HT1080 (cell line): ENCODE results near the gene LRP1B. TPM values are rescaled to one million over a fixed set of nuclear protein-coding genes. Genes with fewer than 3 reads are reported as not detected.

ENCODE experiments used
- DNase-seq: peaks from one replicate; pipeline ENCODE4 v3.0.0-alpha.2; 2015; ENCODE audit warnings: low read depth
- total RNA-seq: library from RNA; depleted of rRNA; stranded (reverse); fragments of >200 nt; shearing (Covaris generic); gene quantifications from 2 replicates; pipeline ENCODE4 v1.2.3, GENCODE V29; 2014

Gene LRP1B
- total RNA-seq, 1 experiment from 2014 or later, result 0.05 TPM

- DNase-seq, result no peak
These were observed 608.1 kb downstream of the LRP1B start for GRCh38 chr2:141522702-141523101.

- no peak for DNase-seq
These were observed 608.8 kb downstream of the LRP1B start for GRCh38 chr2:141522048-141522447.

DNA sequence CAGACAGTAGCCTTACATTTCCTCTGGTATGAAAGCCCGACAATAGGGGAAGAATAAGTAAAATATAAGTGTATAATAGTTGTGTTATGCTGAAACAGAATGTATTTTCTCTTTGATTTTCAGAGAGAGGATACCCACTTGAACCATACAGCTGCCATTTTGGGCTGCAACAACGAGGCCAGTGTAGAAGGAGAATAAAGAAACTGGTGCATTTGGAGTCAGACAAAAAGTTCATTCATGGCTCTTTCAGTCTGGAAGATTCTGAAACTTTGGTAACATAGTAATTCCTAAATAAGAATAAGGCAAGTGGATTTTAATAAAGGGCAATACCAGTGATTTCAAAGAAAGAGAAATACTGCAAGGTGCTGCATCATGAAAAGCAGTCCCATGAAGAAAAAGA, 610.9 kb downstream of the LRP1B start:
- no peak for DNase-seq

- no peak for DNase-seq
These were observed 612.9 kb downstream of the LRP1B start for GRCh38 chr2:141517852-141518421.

DNA sequence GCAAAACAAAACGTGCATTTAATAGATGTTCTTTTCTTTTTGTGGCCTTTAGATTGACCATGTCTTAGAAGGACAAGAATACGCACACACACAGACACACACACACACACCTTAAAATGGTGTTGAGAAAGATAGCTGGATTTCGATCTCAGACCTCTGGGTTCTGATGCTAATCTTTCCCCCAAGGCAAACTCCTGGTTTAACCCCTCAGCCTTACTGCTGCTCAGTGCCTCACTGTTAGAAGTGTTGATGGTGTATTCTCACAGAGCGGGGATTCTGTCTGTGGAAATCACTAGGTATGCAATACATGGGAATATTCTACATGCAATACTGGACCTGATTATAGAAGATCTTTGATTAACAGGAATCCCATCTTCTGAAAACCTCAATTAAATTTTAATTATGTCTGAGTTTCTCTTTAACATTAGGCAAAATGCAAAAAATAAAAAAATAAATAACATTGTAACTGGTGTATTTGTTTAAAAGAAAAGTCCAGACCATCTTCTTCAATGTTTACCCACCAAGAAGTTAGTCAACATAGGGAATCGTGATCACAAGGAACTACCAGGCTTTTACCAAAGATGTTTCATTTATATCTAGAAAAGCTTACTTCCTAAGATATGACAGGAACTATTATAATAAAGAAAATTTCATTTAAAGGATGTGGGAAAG, 613.5 kb downstream of the LRP1B start:
- DNase-seq, result no peak

- no peak for DNase-seq
These were observed 614.9 kb downstream of the LRP1B start for GRCh38 chr2:141515931-141516330.

- no peak for DNase-seq
These were observed 617.0 kb downstream of the LRP1B start for GRCh38 chr2:141513853-141514252.

- no peak for DNase-seq
These were observed 621.8 kb downstream of the LRP1B start for GRCh38 chr2:141508806-141509595.

DNA sequence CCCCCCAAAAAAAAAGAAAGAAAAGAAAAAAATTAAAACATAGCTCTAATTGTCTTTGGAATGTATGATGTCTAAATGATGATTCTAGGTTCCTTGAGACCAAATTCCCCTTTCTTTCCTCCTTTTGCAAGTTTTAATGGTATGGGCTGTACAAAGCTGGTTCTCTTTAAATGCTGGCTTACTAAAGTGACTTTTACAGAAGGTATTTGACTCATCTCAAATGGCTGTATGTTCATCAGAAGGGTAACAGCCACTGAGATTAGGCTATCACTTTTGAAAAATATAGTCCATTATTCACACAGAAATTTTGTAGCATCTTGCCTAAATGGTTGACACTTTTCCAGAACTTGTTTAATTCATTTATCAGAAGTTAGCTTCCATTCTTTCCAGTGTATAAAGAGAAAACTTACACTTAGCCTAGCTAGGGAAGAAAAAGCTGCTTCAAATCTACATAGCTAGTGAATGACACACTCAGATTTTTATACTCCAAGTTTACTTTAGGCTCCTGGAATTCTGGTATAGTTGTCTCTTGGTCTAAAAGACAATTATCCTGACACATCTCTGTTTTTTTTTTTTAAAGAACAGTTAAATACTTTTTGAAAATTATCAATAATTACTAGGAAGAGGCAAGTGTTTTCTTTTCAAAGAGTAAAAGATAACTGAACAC, 622.6 kb downstream of the LRP1B start:
- DNase-seq, result no peak

DNA sequence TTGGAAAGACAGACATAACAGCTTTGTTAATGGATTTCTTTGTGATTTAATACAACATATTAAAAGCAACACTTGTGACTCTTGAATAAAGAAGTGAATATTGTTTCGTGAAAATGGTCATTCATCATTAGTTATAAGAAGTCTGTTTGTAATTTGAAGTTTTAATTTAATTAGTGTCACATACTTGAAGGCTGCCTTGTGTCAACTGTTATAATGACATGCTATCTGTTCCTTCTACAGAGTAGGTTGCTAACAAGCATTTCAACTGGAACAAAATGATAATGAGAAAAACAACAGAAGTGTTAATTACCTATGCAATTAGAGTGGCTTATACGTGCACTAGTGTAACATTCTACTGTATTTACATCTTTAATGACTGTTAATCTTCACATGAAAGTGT, 624.7 kb downstream of the LRP1B start:
- DNase-seq, result no peak

- no peak for DNase-seq
These were observed 629.1 kb downstream of the LRP1B start for GRCh38 chr2:141501752-141502151.

DNA sequence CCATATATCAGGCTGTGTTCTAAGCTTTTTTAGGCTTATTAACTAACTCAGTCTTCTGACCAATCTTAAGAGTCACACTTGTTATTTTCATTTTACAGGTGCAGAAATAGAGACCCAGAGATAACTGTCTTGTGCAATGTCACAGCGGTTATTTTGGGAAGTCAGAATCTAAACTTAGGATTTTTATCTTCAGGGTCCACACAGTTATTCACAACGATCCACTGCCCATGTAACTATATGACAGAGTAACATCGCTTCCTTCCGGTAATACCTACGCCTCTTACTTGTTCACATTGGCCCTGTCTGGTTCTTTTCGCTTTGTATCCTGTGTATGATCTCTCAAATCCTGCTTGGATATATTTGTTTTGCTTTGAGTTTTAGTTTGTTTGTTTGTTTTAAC, 631.7 kb downstream of the LRP1B start:
- no peak for DNase-seq

- no peak for DNase-seq
These were observed 632.3 kb downstream of the LRP1B start for GRCh38 chr2:141498561-141498960.

GRCh38 chr2:141497272-141497671, 633.5 kb downstream of the LRP1B start:
- DNase-seq, result no peak

DNA sequence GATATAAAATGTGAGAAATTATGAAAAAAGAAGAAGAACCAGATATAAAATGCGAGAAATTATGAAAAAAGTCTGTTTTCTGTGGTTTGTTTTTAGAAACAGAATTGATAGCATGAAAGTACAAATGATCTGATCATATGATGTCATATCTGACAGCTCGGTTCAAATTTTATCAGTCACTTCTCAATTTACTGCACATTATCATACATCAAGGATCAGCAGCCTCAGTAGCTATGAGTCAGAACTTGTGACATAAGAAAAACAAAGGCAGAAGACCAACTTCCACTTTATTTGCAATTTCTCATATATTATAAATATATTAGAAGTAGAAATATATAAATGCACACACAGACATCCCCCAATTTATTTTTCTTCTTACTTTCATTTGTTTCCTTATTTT, 634.0 kb downstream of the LRP1B start:
- no peak for DNase-seq

DNA sequence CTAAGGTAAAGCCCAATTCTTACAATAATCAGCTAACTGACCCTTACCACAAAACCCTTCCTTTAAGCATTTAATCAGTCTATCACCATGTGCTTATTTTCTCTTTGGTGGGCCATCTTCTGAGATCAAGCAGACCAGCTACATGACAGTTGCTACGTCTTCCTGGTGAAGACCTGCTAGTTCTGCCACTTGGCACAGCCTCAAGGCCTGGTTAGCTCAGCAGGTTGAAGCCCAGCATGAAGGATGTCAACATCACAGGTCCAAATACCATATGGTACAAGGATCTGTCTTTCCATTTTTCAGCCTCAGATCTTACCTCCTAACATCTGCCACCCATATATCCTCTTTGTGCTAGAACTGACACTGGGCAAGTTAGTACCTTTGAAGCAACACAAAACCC, 636.9 kb downstream of the LRP1B start:
- no peak for DNase-seq

- DNase-seq, result no peak
These were observed 638.0 kb downstream of the LRP1B start for GRCh38 chr2:141492816-141493215.

DNA sequence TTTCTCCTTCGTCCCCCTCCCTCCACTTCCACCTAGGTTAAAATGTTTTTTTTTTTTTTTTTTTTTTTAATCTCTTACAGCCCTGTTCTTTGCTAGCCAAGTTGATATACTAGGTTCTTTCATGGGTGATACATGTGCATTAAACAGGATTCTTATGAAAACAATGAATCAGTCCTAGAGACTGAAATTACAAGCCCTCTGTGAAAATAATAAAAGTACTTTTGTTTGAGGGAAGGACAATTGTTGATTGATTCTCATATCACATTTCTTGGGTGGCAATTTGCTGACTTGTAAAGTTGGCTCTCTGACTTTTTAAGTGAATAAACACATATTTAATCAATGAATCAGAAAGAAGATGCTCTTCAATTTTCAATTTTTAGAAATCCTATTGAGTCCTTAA, 639.9 kb downstream of the LRP1B start:
- DNase-seq, result peak; percentile 44

GRCh38 chr2:141482697-141483096, 648.1 kb downstream of the LRP1B start:
- no peak for DNase-seq

DNA sequence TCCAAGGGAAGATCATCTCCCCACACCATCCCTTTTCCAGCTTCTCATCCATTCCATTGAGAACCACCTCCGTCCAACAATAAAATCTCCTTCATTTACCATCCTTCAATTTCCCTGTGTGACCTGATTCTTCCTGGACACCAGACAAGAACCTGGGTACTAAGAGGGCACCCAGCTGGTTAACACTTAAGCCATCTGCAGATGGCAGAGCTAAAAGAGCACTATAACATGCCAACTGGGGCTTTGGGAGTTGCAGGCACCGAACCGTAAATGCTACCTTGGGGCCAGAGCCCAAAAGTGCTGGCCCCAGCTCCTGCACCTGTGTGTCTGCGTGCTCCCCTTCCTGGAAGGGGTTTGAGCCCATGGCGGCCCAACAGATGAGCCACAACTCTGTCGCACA, 655.0 kb downstream of the LRP1B start:
- DNase-seq, result no peak

DNA sequence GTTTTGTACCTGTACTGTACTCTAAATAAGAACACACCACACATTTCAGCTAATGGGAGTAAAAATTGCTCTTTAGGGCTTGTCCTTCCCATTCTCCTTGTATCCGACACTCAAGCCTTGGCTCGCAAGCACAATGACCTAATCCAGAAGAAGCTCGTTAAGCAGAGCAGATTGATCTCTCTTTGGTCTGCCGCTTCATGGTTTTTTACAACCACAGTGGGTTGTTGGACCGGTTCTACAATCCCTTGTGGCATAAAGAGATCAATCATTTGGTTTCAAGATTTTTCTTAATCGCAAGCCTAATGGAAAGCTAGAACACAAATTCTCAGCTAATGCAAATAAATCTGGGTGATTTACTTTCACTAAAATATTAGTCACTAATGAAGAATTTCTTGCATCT, 662.1 kb downstream of the LRP1B start:
- DNase-seq, result no peak

DNA sequence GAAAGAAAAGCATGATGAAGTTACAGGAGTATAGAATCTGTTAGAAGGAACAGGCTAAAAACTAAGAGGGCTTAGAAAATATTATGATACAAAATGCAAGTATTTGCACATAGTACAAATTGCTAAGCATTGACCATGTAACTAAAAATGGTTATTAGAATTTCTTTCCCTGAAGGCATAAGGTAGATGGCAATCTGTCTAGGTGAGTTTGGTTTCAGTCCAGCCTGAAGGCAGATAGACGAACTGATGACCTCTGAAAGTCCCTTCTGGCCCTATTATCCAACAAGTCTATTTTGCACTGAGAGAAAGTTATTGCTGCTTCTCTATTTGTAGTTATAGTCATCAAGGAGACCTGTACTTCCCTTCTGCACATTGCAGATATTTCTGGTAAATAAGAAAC, 663.5 kb downstream of the LRP1B start:
- DNase-seq, result no peak
